GF-D8 (cell line): Measurements from ENCODE around the gene ZNF766.
"Not testable (repeated sequence)": the region's sequence is repeated elsewhere in the genome, so short reads cannot be mapped to it uniquely, and the experiment has no call there.

Source experiments
- DNase-seq: peaks from one replicate; lab custom pipeline; 2025; lab: John Stamatoyannopoulos, UW

Gene ZNF766

GRCh38 chr19:52269338-52270261, at the start of gene ZNF766:
Gene ZNF766 (plus strand): TSS chr19:52269587. CDS start chr19:52269614, 27 bp downstream.
- peak; percentile 90 for DNase-seq

GRCh38 chr19:52219611-52220010, 49.8 kb upstream of the ZNF766 start:
- no peak for DNase-seq

DNA sequence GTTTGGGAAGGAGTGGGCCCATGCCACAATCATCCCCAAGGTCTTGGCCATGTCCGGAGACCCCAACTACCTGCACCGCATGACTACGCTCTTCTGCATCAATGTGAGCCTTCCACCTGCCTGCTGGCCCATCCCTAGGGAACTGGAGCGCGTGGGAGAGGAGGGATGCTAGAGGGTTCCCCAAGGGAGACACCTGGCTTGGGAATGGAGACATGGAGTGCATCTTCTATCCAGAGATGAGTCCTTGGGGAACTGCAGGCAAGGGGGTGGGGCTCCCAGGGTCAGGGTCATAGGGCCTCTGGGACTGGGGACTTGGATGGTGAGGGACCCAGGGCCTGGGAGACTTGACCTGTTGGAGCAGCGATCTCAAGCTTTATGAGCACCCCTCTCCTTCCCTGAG, 48.4 kb upstream of the ZNF766 start:
- DNase-seq: no peak

DNA sequence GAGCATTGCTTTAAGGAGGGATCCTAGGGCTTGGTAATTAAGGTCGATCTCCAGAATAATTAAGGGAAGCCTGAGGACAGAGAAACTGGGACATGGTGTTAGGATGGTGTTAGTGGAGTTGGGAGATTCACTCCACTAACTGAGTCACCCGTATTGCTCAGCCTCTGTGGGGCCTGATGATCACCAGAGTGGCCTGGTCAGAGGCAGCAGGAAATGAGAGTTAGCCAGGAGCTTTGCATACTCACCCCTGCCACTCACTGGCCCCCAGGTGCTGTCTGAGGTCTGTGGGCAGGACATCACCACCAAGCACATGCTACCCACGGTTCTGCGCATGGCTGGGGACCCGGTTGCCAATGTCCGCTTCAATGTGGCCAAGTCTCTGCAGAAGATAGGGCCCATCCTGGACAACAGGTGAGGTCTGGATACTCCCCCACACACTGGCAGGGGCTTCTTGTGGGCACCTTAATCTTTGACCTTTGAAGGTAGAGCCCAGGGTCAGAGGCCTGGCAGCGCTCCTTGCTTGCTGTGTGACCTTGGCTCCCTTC, 47.5 kb upstream of the ZNF766 start:
- DNase-seq: no peak

DNA sequence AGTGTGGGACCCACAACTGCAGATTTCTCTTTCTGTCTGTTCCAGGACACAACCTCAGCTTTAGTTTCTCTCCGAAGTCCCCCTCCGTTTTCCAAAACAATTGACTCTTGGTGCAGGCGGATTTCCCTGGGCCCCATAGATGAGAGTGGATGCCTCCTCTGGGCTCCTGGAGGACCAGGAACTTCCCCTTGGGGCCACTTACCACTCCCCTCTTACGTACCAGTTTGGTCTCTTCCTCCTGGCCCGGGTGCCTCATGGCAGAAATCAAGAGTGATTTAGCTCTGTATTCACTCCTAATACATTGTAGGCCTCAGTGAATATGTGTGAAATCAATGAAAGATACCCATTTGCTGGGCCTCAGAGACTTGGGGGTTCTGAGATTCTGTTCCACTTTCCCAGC, 45.2 kb upstream of the ZNF766 start:
- no peak for DNase-seq

DNA sequence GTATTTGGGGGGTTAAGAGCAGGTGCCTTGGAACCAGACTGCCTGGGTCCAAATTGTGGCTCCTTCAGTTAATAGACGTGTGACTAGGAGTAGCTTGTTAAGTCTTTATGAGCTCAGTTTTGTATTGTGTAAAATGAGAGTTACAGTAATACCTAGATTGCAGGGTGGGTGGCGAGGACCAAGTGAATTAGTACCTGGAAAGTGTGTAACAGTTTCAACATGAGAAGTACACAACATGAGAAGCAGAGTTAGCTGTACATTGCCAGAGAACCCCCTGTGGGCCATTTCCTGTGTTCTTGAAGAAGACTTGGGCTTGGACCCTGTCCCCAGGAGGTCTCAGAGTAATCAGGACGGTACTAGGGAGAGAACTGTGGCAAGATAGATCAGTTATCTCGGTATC, 42.7 kb upstream of the ZNF766 start:
- no peak for DNase-seq

- no peak for DNase-seq
Observed at GRCh38 chr19:52227196-52227940, 42.0 kb upstream of the ZNF766 start.

GRCh38 chr19:52227980-52228379, 41.4 kb upstream of the ZNF766 start:
- DNase-seq: no peak

DNA sequence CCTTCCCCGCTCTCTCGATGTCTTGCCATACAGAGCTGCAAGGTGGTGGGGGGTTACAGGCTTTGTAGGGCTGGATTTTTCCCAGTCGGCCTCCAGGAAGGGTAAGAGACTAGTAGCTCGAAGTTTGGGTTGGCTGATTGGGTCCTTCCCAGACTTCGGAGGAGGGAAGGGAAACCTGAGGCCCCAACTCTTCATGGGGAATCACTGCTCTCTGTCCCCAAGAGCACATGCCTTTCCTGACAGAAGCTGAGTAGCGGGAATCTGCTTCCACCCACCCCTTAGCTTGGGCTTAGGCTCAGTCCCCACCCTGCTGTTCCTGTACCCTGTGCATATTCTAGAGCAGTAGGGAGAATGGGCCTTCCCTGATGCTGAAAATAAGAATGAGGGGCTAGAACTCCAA, 39.9 kb upstream of the ZNF766 start:
- no peak for DNase-seq

DNA sequence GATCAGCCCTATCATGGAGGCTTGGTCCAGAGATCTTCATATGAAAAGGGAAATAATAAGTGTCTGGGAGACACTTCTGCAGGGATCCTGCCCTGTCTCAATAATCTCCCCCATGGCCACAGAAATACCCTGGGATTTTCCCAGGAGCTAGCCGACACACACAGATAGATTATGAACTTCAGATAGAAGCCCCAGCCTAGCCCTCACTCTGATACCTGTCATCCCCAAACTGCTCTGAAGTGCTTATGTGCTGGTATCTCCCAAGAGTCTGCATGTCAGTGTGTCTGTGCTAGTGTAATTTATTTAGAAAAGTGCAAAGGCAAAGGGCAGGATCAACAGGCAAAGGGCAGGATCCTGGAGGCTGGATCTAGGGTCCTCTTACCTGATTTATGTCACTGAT, 38.7 kb upstream of the ZNF766 start:
- DNase-seq: no peak

- no peak for DNase-seq
Observed at GRCh38 chr19:52231154-52231910, 38.1 kb upstream of the ZNF766 start.

GRCh38 chr19:52234406-52234805, 35.0 kb upstream of the ZNF766 start:
- DNase-seq: no peak

DNA sequence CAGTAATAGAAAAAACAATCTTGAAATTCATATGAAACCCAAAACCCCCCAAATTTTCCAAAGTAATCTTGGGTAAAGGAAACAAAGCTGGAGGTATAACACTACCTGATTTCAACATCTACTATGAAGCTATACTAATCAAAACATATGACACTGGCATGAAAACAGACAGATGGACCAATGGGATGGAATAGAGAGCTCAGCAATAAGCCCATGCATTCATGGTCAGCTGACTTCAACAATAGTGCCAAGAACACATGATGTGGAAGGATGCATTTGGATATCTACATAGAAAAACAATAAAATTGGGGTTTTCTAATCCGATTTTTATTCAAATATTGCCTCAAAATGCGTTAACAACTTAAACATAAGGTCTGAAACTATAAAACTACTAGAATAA, 32.2 kb upstream of the ZNF766 start:
- DNase-seq: no peak

DNA sequence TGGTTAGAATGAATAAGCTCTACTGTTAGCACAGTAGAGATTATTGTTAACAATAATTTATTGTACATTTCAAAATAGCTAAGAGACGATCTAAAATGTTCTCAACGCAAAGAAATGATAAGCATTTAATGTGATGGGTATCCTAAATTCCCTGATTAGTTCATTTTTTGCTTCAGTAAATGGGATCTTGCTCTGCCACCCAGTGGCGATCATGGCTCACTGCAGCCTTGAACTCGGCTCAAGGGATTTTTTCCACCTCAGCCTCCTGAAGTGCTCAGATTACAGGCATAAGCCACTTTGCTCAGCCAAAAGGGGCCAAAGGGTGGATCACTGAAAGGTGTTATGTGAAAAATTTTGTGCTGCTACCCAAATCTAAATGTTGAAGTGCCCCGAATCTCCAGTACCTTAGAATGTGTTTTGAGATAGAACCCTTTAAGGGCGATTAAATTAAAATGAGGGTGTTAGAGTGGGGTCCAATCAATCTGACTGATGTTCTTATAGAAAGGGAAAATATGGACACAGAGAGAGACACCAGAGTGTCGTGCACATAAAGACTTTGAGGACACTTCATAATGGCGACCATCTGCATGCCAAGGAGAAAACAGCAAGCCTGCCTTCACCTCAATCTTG, 31.5 kb upstream of the ZNF766 start:
- DNase-seq: no peak

- DNase-seq: no peak
Observed at GRCh38 chr19:52244021-52244420, 25.4 kb upstream of the ZNF766 start.

- no peak for DNase-seq
Observed at GRCh38 chr19:52248241-52248640, 21.1 kb upstream of the ZNF766 start.

- no peak for DNase-seq
Observed at GRCh38 chr19:52258426-52258825, 11.0 kb upstream of the ZNF766 start.

- DNase-seq: not testable (repeated sequence)
Observed at GRCh38 chr19:52265556-52265955, 3.8 kb upstream of the ZNF766 start.

- DNase-seq: peak; percentile 8
Observed at GRCh38 chr19:52270266-52270885, 989 bp downstream of the ZNF766 start.

DNA sequence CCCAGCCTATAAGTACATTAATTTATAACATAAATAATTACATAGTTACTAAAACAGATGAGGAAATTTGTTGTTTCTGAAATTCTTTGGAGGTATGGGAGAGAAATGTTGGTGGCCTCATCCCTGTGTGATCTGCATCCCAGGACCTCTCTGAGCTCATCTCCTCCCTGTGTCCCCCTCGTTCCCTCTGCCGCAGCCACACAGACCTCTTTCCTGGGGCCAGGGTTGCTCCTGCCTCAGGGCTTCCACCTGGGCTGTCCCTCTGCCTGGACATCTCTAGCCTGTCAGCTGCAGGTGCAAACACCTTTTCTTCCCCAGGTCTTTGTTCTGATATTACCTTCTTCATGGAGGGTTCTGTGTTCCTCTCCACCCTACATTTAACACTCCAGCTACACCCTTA, 3.9 kb downstream of the ZNF766 start:
- DNase-seq: no peak

DNA sequence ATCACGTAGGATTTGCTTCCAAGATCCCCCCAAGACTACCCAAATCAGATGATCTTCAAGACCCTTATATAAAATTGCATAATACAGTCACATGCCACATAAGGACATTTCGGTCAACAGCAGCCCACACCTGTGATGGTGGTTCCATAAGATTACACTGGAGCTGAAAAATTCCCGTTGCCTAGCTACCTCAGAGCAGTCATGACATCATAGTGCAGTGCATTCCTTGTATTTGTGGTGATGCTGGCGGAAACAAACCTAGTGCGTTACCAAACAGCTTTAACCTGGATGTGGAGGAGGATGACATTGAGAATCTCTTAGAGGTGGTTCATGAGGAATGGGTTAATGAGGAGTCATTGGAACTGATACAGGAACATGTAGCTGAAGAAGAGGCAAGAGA, 4.8 kb downstream of the ZNF766 start:
- no peak for DNase-seq
